SJSA1 (cell line): ENCODE data around the gene PAX6. TPM values are rescaled to one million over a fixed set of nuclear protein-coding genes. Genes with fewer than 3 reads are reported as not detected.

Experiments
- DNase-seq, 2 experiments: peaks; one replicate each; pipeline ENCODE4 v3.0.0-alpha.2; 2015 to 2020; ENCODE audit warnings: low spot score in 2 of 2, low read depth in 1 of 2
- H3K27ac ChIP-seq: fragments of 250-450 bp; sonication (Bioruptor Pico); 2 replicates; pipeline ENCODE4 v1.5.1; 2020; ENCODE audit warnings: mild to moderate bottlenecking, moderate library complexity
- H3K27me3 ChIP-seq: fragments of 250-450 bp; sonication (Bioruptor Pico); replicated peaks from 2 replicates; pipeline ENCODE4 v1.5.1; 2020; ENCODE audit warnings: mild to moderate bottlenecking, moderate library complexity
- H3K36me3 ChIP-seq: fragments of 250-450 bp; sonication (Bioruptor Pico); 2 replicates; pipeline ENCODE4 v1.5.1; 2020; ENCODE audit warnings: mild to moderate bottlenecking
- H3K4me1 ChIP-seq: fragments of 250-450 bp; sonication (Bioruptor Pico); replicated peaks from 2 replicates; pipeline ENCODE4 v1.6.1; 2021; ENCODE audit warnings: mild to moderate bottlenecking
- H3K4me3 ChIP-seq: fragments of 250-450 bp; sonication (Bioruptor Pico); 2 replicates; pipeline ENCODE4 v1.5.1; 2020; ENCODE audit warnings: mild to moderate bottlenecking
- H3K9me3 ChIP-seq: fragments of 250-450 bp; sonication (Bioruptor Pico); replicated peaks from 2 replicates; pipeline ENCODE4 v1.5.1; 2020; ENCODE audit warnings: mild to moderate bottlenecking
- total RNA-seq: library from RNA; depleted of rRNA; stranded (reverse); fragments of >200 nt; shearing (Covaris generic); gene quantifications from 2 replicates; pipeline ENCODE4 v1.2.3, GENCODE V29; 2014; rRNA removed

PAX6 gene
- 1.7 and 2.9 TPM in 2 replicates for total RNA-seq

- Histone ChIP-seq H3K36me3 (no peaks in the 10 kb centered on the region), H3K9me3 (no peaks in the 10 kb centered on the region), H3K27me3 (peaks cover 14% of the 10 kb centered on the region), H3K4me1 (peaks cover 16% of the 10 kb centered on the region), H3K4me3 (peak within 1 kb of the TSS; percentile 49), H3K27ac (no peak within 1 kb of the TSS)
- DNase-seq: peak; percentile 50 to 55
Measured at GRCh38 chr11:31810779-31811647, at the start of gene PAX6. PAX6 (minus strand) TSS chr11:31811322; CDS start chr11:31806411, 4,911 bp downstream.

- no peaks in the 10 kb centered on the region for H3K4me1 ChIP-seq
- H3K27me3 ChIP-seq: no peaks in the 10 kb centered on the region
- H3K9me3 ChIP-seq: no peaks in the 10 kb centered on the region
Measured at GRCh38 chr11:31860391-31860790, 49.3 kb upstream of the PAX6 start.

GRCh38 chr11:31856248-31856647 lies 45.1 kb upstream of the PAX6 start:
- H3K36me3 ChIP-seq: no peaks in the 10 kb centered on the region
- no peaks in the 10 kb centered on the region for H3K27me3 ChIP-seq
- no peak overlapping the region for H3K27ac ChIP-seq
- H3K9me3 ChIP-seq: no peaks in the 10 kb centered on the region
- H3K4me3 ChIP-seq: no peak overlapping the region
- DNase-seq: no peak
- no peaks in the 10 kb centered on the region for H3K4me1 ChIP-seq

More at GRCh38 chr11:31860391-31860790, 49.3 kb upstream of the PAX6 start:
- H3K36me3 ChIP-seq: no peaks in the 10 kb centered on the region
- no peak overlapping the region for H3K4me3 ChIP-seq
- H3K27ac ChIP-seq: no peak overlapping the region
- no peak for DNase-seq

GRCh38 chr11:31855466-31855865 lies 44.3 kb upstream of the PAX6 start:
- H3K27ac ChIP-seq: no peak overlapping the region
- no peaks in the 10 kb centered on the region for H3K4me1 ChIP-seq
- no peaks in the 10 kb centered on the region for H3K9me3 ChIP-seq
- no peak for DNase-seq
- H3K36me3 ChIP-seq: no peaks in the 10 kb centered on the region
- H3K27me3 ChIP-seq: no peaks in the 10 kb centered on the region
- no peak overlapping the region for H3K4me3 ChIP-seq

DNA sequence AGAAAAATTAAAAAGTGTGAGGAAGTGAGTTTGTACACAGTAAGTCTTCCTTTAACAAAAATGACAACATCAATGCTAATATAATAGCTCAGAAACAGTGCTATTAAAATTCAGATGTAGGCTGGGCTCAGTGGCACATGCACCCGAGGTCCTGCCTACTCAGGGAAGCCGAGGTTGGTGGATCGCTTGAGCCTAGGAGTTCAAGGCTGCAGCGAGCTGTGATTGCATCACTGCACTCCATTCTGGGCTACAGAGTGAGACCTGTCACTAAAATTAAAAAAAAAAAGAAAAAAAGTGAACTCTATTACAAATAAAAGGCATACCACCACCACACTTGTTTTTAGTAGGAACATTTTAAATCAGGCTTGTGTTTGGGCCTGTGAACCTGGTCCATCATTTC lies 39.2 kb upstream of the PAX6 start:
- Histone ChIP-seq H3K27me3 (no peaks in the 10 kb centered on the region), H3K36me3 (no peaks in the 10 kb centered on the region), H3K27ac (no peak overlapping the region), H3K4me1 (no peaks in the 10 kb centered on the region), H3K9me3 (no peaks in the 10 kb centered on the region), H3K4me3 (no peak overlapping the region)
- no peak for DNase-seq

- no peaks in the 10 kb centered on the region for H3K4me1 ChIP-seq
- no peaks in the 10 kb centered on the region for H3K9me3 ChIP-seq
- no peaks in the 10 kb centered on the region for H3K36me3 ChIP-seq
- no peak overlapping the region for H3K27ac ChIP-seq
- no peak for DNase-seq
- no peaks in the 10 kb centered on the region for H3K27me3 ChIP-seq
- no peak overlapping the region for H3K4me3 ChIP-seq
Measured at GRCh38 chr11:31847761-31848160, 36.6 kb upstream of the PAX6 start.

DNA sequence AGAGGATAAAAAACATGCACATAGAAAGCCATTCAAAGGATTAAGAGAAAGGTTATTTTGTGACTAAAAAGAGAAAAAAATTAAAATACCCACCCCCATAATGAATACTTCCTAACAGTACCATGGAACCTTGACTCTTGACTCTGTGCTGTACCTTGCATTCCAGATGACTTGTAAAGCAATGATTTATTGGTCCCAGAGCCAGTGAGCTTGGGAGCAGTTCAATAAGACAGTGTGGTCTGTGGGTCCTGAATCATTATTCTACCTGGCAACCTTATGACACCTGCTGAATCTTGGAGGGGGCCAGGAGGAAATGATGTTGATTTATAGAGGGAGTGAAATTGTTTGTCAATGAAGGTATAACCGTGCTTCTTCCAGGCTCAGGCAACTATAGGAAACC lies 34.2 kb upstream of the PAX6 start:
- H3K27me3 ChIP-seq: no peaks in the 10 kb centered on the region
- no peaks in the 10 kb centered on the region for H3K4me1 ChIP-seq
- H3K4me3 ChIP-seq: no peak overlapping the region
- no peak for DNase-seq
- H3K27ac ChIP-seq: no peak overlapping the region
- H3K9me3 ChIP-seq: no peaks in the 10 kb centered on the region
- no peaks in the 10 kb centered on the region for H3K36me3 ChIP-seq

DNA sequence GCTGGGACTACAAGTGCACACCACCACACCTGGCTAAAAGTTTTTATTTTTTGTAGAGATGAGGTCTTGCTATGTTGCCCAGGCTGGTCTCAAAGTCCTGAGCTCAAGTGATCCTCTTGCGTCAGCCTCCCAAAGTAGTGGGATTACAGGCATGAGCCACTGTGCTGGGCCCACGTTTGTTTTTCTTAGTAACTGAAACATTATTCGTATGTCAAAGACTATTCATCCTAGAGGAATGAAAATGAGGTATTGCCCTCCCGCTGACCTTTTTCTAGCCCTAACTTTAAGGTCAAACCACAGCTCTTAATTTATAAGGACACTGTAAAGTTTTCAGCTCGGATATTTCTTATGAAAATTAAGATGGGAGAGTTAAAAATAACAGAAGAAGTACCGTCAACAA lies 33.2 kb upstream of the PAX6 start:
- no peaks in the 10 kb centered on the region for H3K36me3 ChIP-seq
- H3K9me3 ChIP-seq: no peaks in the 10 kb centered on the region
- DNase-seq: no peak
- H3K4me1 ChIP-seq: no peaks in the 10 kb centered on the region
- no peaks in the 10 kb centered on the region for H3K27me3 ChIP-seq
- no peak overlapping the region for H3K4me3 ChIP-seq
- H3K27ac ChIP-seq: no peak overlapping the region

GRCh38 chr11:31841435-31841834 lies 30.3 kb upstream of the PAX6 start:
- H3K27me3 ChIP-seq: peaks cover under 1% of the 10 kb centered on the region; the same call in 1 of the 2 replicates
- H3K36me3 ChIP-seq: no peaks in the 10 kb centered on the region
- H3K4me3 ChIP-seq: no peak overlapping the region
- no peaks in the 10 kb centered on the region for H3K9me3 ChIP-seq
- no peak overlapping the region for H3K27ac ChIP-seq
- DNase-seq: no peak
- no peaks in the 10 kb centered on the region for H3K4me1 ChIP-seq

DNA sequence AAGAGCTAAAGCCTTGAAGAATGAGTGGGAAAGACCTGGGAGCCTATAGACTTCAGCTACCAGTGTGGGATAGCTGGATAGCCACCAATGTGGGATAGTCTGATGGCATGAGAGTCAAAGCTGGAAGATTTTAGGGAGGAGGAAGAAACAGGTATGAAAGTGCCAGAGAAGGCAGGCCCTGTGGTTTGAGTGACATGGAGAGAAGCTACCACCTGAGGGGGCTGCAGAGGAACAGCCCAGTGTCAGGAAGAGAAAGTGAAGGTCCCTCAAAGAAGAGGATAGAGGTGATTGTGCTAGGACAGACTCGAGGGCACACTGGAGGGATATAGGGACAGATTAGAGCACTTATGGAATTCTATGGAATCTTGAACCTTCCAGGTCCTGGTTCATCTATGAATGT lies 23.1 kb upstream of the PAX6 start:
- no peaks in the 10 kb centered on the region for H3K9me3 ChIP-seq
- no peak overlapping the region for H3K27ac ChIP-seq
- no peak for DNase-seq
- no peak overlapping the region for H3K4me3 ChIP-seq
- H3K4me1 ChIP-seq: no peaks in the 10 kb centered on the region
- peaks cover 3% of the 10 kb centered on the region; the same call in 1 of the 2 replicates for H3K27me3 ChIP-seq
- H3K36me3 ChIP-seq: no peaks in the 10 kb centered on the region

- Histone ChIP-seq H3K9me3 (no peaks in the 10 kb centered on the region), H3K4me3 (no peak overlapping the region), H3K27me3 (no peaks in the 10 kb centered on the region)
Measured at GRCh38 chr11:31830406-31830805, 19.3 kb upstream of the PAX6 start.

GRCh38 chr11:31828217-31828616 lies 17.1 kb upstream of the PAX6 start:
- DNase-seq: no peak
- peaks cover 5% of the 10 kb centered on the region; the same call in 1 of the 2 replicates for H3K4me1 ChIP-seq
- no peaks in the 10 kb centered on the region for H3K9me3 ChIP-seq
- no peaks in the 10 kb centered on the region for H3K27me3 ChIP-seq
- no peak overlapping the region for H3K27ac ChIP-seq
- H3K4me3 ChIP-seq: no peak overlapping the region
- no peaks in the 10 kb centered on the region for H3K36me3 ChIP-seq

More at GRCh38 chr11:31830406-31830805, 19.3 kb upstream of the PAX6 start:
- Histone ChIP-seq H3K4me1 (peaks cover 5% of the 10 kb centered on the region; the same call in 1 of the 2 replicates), H3K36me3 (no peaks in the 10 kb centered on the region), H3K27ac (no peak overlapping the region)
- no peak for DNase-seq

- Histone ChIP-seq H3K36me3 (no peaks in the 10 kb centered on the region), H3K27ac (no peak overlapping the region), H3K9me3 (no peaks in the 10 kb centered on the region), H3K4me3 (peak overlapping the region; percentile 33), H3K27me3 (no peaks in the 10 kb centered on the region), H3K4me1 (peaks cover 5% of the 10 kb centered on the region; the same call in 1 of the 2 replicates)
- peak in 1 of 2 experiments; percentile 49 for DNase-seq
Measured at GRCh38 chr11:31827455-31828206, 16.5 kb upstream of the PAX6 start.
